Measurements from ENCODE around the gene SLC35A2.

Gene SLC35A2
- total RNA-seq, result 11.4 to 22.3 (median 16.5) reads per million in 4 experiments

- peak; percentile 77 for DNase-seq
These were observed at the start of gene SLC35A2 for GRCh38 chrX:48911412-48912182. Gene SLC35A2 (minus strand): TSS chrX:48911646. CDS start chrX:48911636, 10 bp downstream.

- DNase-seq, result no peak
These were observed 48.8 kb upstream of the SLC35A2 start for GRCh38 chrX:48960291-48960690.

- peak; percentile 20 for DNase-seq
These were observed 47.2 kb upstream of the SLC35A2 start for GRCh38 chrX:48958635-48959094.

- peak; percentile 87 for DNase-seq
These were observed 46.6 kb upstream of the SLC35A2 start for GRCh38 chrX:48957827-48958634.

GRCh38 chrX:48957477-48957826, 46.0 kb upstream of the SLC35A2 start, which contains the start of gene OTUD5:
Gene OTUD5 (minus strand): TSS chrX:48957607. CDS start chrX:48957570, 37 bp downstream.
- DNase-seq, result peak; percentile 71

- peak; percentile 24 for DNase-seq
These were observed 45.4 kb upstream of the SLC35A2 start for GRCh38 chrX:48956728-48957414.

GRCh38 chrX:48948589-48948988, 37.1 kb upstream of the SLC35A2 start:
- no peak for DNase-seq

- peak; percentile 15 for DNase-seq
These were observed 34.3 kb upstream of the SLC35A2 start for GRCh38 chrX:48945517-48946348.

- no peak for DNase-seq
These were observed 31.4 kb upstream of the SLC35A2 start for GRCh38 chrX:48942895-48943294.

- DNase-seq, result no peak
These were observed 29.0 kb upstream of the SLC35A2 start for GRCh38 chrX:48940404-48940955.

- DNase-seq, result no peak
These were observed 28.2 kb upstream of the SLC35A2 start for GRCh38 chrX:48939524-48940228.

GRCh38 chrX:48938721-48939425, 27.4 kb upstream of the SLC35A2 start:
- peak; percentile 59 for DNase-seq

- DNase-seq, result peak; percentile 71
These were observed 25.8 kb upstream of the SLC35A2 start for GRCh38 chrX:48937054-48937907.

- DNase-seq, result no peak
These were observed 25.1 kb upstream of the SLC35A2 start for GRCh38 chrX:48936429-48937053.

- no peak for DNase-seq
These were observed 23.8 kb upstream of the SLC35A2 start for GRCh38 chrX:48935301-48935670.

GRCh38 chrX:48934581-48935300, 23.3 kb upstream of the SLC35A2 start:
- no peak for DNase-seq

- DNase-seq, result no peak
These were observed 22.3 kb upstream of the SLC35A2 start for GRCh38 chrX:48933757-48934156.

GRCh38 chrX:48927736-48928382, 16.4 kb upstream of the SLC35A2 start:
- DNase-seq, result no peak
